Measurements from ENCODE around the gene MACROD2.

The MACROD2 gene

DNA sequence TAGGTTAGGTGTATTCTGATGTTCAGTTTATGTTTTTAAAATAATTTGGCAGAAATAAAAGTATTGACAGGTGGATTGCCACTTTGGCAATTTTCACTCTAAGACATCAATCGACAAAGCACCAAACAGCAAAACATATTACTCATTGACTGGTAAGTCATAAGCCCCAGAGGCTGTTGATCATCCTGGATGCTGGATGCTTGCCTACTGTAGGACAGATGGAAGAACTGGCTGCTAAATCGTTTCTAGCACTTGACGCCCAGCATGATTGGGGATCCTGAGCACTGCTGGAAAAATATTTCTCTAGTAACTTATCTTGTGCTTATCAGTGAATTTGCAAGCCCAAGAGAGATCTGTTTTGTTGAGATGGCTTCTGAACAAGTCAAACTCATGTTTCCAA, 1343.9 kb downstream of the MACROD2 start:
- H3K27me3 ChIP-seq (ENCODE audit: control insufficient read depth, insufficient read depth, low read length): no peaks in the 10 kb centered on the region
- H3K4me3 ChIP-seq (ENCODE audit: low read depth, low read length): no peak overlapping the region
- no peak overlapping the region for H3K4me2 ChIP-seq (ENCODE audit: low read length)
- H3K9me3 ChIP-seq (ENCODE audit: control insufficient read depth, low read length): no peaks in the 10 kb centered on the region
- H2AFZ ChIP-seq: no peak overlapping the region
- H3K79me2 ChIP-seq: no peaks in the 10 kb centered on the region
- no peak overlapping the region for H3K9ac ChIP-seq
- no peaks in the 10 kb centered on the region for H3K36me3 ChIP-seq (ENCODE audit: control insufficient read depth, insufficient read depth, low read length)
- H3K4me1 ChIP-seq: peaks cover 5% of the 10 kb centered on the region
- H3K27ac ChIP-seq: no peak overlapping the region
- TF ChIP-seq, protein P1, sequence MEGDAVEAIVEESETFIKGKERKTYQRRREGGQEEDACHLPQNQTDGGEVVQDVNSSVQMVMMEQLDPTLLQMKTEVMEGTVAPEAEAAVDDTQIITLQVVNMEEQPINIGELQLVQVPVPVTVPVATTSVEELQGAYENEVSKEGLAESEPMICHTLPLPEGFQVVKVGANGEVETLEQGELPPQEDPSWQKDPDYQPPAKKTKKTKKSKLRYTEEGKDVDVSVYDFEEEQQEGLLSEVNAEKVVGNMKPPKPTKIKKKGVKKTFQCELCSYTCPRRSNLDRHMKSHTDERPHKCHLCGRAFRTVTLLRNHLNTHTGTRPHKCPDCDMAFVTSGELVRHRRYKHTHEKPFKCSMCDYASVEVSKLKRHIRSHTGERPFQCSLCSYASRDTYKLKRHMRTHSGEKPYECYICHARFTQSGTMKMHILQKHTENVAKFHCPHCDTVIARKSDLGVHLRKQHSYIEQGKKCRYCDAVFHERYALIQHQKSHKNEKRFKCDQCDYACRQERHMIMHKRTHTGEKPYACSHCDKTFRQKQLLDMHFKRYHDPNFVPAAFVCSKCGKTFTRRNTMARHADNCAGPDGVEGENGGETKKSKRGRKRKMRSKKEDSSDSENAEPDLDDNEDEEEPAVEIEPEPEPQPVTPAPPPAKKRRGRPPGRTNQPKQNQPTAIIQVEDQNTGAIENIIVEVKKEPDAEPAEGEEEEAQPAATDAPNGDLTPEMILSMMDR (IDR thresholded peaks at IDR 0.05): no peak

GRCh38 chr20:15342991-15343523, 1347.7 kb downstream of the MACROD2 start:
- Histone ChIP-seq H3K4me2 (ENCODE audit: low read length) (no peak overlapping the region), H3K4me3 (ENCODE audit: low read depth, low read length) (no peak overlapping the region), H3K9me3 (ENCODE audit: control insufficient read depth, low read length) (no peaks in the 10 kb centered on the region), H2AFZ (peak overlapping the region; percentile 34), H3K36me3 (ENCODE audit: control insufficient read depth, insufficient read depth, low read length) (no peaks in the 10 kb centered on the region), H3K79me2 (no peaks in the 10 kb centered on the region), H3K27ac (no peak overlapping the region), H3K4me1 (peaks cover 5% of the 10 kb centered on the region), H3K9ac (no peak overlapping the region), H3K27me3 (ENCODE audit: control insufficient read depth, insufficient read depth, low read length) (no peaks in the 10 kb centered on the region)
- TF ChIP-seq, protein P1 (IDR thresholded peaks at IDR 0.05): no peak

DNA sequence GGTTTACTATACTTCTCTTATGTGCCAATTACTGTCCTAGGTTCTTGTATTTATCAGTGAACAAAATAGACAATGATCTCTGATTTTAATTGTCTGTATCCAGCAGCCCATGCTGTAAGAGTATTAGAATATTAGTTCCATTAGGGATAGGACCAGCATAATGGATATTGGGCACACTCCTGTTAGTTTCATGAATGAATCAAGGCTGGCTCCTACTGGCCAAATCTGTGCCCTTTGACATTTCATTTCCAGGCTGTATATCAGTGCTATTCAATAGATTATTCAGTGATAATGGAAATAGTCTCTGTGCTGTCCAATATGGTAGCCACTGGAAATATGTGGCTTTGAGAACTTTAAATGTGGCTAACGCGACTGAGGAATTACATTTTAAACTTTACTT, 1350.0 kb downstream of the MACROD2 start:
- TF ChIP-seq, protein P1 (IDR thresholded peaks at IDR 0.05): no peak
- Histone ChIP-seq H3K36me3 (ENCODE audit: control insufficient read depth, insufficient read depth, low read length) (no peaks in the 10 kb centered on the region), H3K4me2 (ENCODE audit: low read length) (no peak overlapping the region), H3K79me2 (no peaks in the 10 kb centered on the region), H2AFZ (no peak overlapping the region), H3K9ac (no peak overlapping the region), H3K27ac (no peak overlapping the region), H3K9me3 (ENCODE audit: control insufficient read depth, low read length) (no peaks in the 10 kb centered on the region), H3K4me1 (peaks cover 5% of the 10 kb centered on the region), H3K27me3 (ENCODE audit: control insufficient read depth, insufficient read depth, low read length) (no peaks in the 10 kb centered on the region), H3K4me3 (ENCODE audit: low read depth, low read length) (no peak overlapping the region)

DNA sequence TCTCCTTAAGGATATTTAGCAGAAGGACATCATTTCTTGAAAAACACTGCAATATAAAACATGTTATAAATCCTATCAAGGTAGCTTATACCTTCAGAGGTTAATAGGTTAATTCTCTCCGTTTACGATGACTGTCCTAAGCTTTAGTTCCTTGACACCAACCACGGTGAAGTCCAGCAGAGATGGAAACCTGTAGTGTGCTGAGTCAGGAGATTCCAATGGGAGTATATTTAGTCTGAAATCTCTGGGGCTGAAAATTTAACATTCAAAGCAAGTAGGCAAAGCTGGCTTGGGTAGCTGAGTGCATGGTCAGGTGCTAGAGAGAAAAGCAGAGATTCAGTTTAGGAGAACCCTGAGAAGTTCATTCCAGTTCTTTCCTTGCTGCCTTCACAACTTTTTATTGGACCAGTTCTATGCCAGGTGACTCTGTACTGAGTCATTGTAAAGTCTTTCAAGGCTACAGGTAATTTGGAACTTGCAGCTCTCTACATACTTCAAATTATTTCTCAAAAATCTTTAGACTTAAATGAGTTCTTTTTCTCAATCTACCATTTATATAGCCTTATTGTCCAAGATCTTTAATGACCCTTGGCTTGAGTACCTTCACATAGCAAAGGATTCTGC, 1351.5 kb downstream of the MACROD2 start:
- H3K9ac ChIP-seq: no peak overlapping the region
- peaks cover 5% of the 10 kb centered on the region for H3K4me1 ChIP-seq
- H3K36me3 ChIP-seq (ENCODE audit: control insufficient read depth, insufficient read depth, low read length): no peaks in the 10 kb centered on the region
- no peak overlapping the region for H3K27ac ChIP-seq
- H3K4me3 ChIP-seq (ENCODE audit: low read depth, low read length): no peak overlapping the region
- no peak overlapping the region for H2AFZ ChIP-seq
- TF ChIP-seq, protein P1 (IDR thresholded peaks at IDR 0.05): no peak
- no peaks in the 10 kb centered on the region for H3K9me3 ChIP-seq (ENCODE audit: control insufficient read depth, low read length)
- peak overlapping the region; percentile 32 for H3K4me2 ChIP-seq (ENCODE audit: low read length)
- H3K79me2 ChIP-seq: no peaks in the 10 kb centered on the region
- no peaks in the 10 kb centered on the region for H3K27me3 ChIP-seq (ENCODE audit: control insufficient read depth, insufficient read depth, low read length)

DNA sequence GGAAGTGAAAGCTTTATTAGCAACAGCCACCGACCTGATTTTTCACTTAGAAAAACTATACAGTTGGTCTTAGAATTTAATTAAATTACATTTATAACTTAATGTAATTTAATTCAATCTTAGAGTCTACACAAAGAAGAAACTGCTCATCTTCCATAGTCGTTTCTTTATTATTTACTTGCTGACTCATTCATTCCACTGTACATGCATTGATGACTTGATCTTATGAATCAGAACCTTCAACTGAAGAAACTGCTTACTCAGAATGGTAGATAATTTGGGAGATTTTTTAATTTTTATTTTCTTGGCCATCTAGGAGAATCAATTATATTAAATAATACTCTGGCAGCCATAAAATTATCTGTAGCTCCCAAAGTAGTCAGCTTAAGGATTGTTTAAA, 1363.7 kb downstream of the MACROD2 start:
- H3K4me3 ChIP-seq (ENCODE audit: low read depth, low read length): no peak overlapping the region
- no peak overlapping the region for H2AFZ ChIP-seq
- no peak overlapping the region for H3K9ac ChIP-seq
- H3K27ac ChIP-seq: no peak overlapping the region
- H3K79me2 ChIP-seq: no peaks in the 10 kb centered on the region
- H3K27me3 ChIP-seq (ENCODE audit: control insufficient read depth, insufficient read depth, low read length): no peaks in the 10 kb centered on the region
- no peaks in the 10 kb centered on the region for H3K9me3 ChIP-seq (ENCODE audit: control insufficient read depth, low read length)
- H3K4me2 ChIP-seq (ENCODE audit: low read length): no peak overlapping the region
- H3K36me3 ChIP-seq (ENCODE audit: control insufficient read depth, insufficient read depth, low read length): no peaks in the 10 kb centered on the region
- TF ChIP-seq, protein P1 (IDR thresholded peaks at IDR 0.05): no peak
- no peaks in the 10 kb centered on the region for H3K4me1 ChIP-seq

Measured in parathyroid adenoma (tissue), 2 donors.